Uterus (tissue), 2 donors: Measurements from ENCODE around the gene RNF32.

Experiments used
- CTCF ChIP-seq, 4 experiments: fragments of 200-600 bp in 2 of 4; fragments of 450-650 bp in 2 of 4; sonication (generic) in 2 of 4; IDR thresholded peaks; one replicate each; pipeline ENCODE4 v1.5.1; 2016 to 2019; ENCODE audit warnings: antibody characterized with exemption in 4 of 4, mild to moderate bottlenecking in 2 of 4, moderate library complexity in 1 of 4
- POLR2A ChIP-seq, 2 donors: fragments of 450-650 bp; IDR thresholded peaks; one replicate each; pipeline ENCODE4 v1.6.1; 2016; ENCODE audit warnings: antibody characterized with exemption in 2 of 2, mild to moderate bottlenecking in 1 of 2, moderate library complexity in 1 of 2

- TF ChIP-seq POLR2A (IDR thresholded peaks at IDR 0.05) (no peak), CTCF (IDR thresholded peaks at IDR 0.05) (no peak)
Measured at GRCh38 chr7:156603629-156604028, 36.9 kb upstream of the RNF32 start.
